CD14-positive monocyte (primary cell): ENCODE data around the gene OTOG. TPM values are rescaled to one million over a fixed set of nuclear protein-coding genes. Genes with fewer than 3 reads are reported as not detected.

ENCODE experiments used
- DNase-seq, 3 donors: peaks; one replicate each; pipeline ENCODE4 v3.0.0-alpha.2; 2011 to 2022
- H2AFZ ChIP-seq: 2 replicates; pipeline ENCODE4 v1.6.0; 2012; ENCODE audit warnings: mild to moderate bottlenecking, low read depth, low read length, inconsistent platforms; ENCODE audit not compliant: insufficient read depth, poor library complexity, severe bottlenecking
- H3K27ac ChIP-seq, 2 donors: 1 replicate in 1 of 2; 2 replicates in 1 of 2; pipeline ENCODE4 v1.5.1; 2012 to 2013; ENCODE audit warnings: low read length in 2 of 2, control low read depth in 1 of 2, inconsistent platforms in 1 of 2, low read depth in 1 of 2, mild to moderate bottlenecking in 1 of 2
- H3K27me3 ChIP-seq, 2 donors: one replicate each; pipeline versions ENCODE4 v1.6.0 to v1.6.1; 2011 to 2013; ENCODE audit warnings: low read length in 2 of 2; ENCODE audit not compliant: control insufficient read depth in 2 of 2, insufficient read depth in 2 of 2
- H3K36me3 ChIP-seq, 2 donors: replicated peaks in 1 of 2; 1 replicate in 1 of 2; 2 replicates in 1 of 2; pipeline versions ENCODE4 v1.5.1 to v1.6.1; 2012 to 2013; ENCODE audit warnings: low read length in 2 of 2, control low read depth in 1 of 2, inconsistent platforms in 1 of 2, mild to moderate bottlenecking in 1 of 2; ENCODE audit not compliant: insufficient read depth in 2 of 2, control insufficient read depth in 1 of 2
- H3K4me1 ChIP-seq, 2 donors: 1 replicate in 1 of 2; 2 replicates in 1 of 2; pipeline versions ENCODE4 v1.5.1 to v1.6.1; 2012 to 2013; ENCODE audit warnings: low read length in 2 of 2, control low read depth in 1 of 2, inconsistent platforms in 1 of 2, mild to moderate bottlenecking in 1 of 2, moderate library complexity in 1 of 2; ENCODE audit not compliant: insufficient read depth in 2 of 2, control insufficient read depth in 1 of 2
- H3K4me2 ChIP-seq: replicated peaks from 2 replicates; pipeline ENCODE3; 2012; ENCODE audit warnings: low read length, moderate library complexity, mild to moderate bottlenecking; ENCODE audit not compliant: poor library complexity, severe bottlenecking; ENCODE audit errors: extremely low read depth
- H3K4me3 ChIP-seq, 3 experiments: fragments of 200-600 bp in 1 of 3; sonication (generic) in 1 of 3; replicated peaks in 1 of 3; 1 replicate in 2 of 3; 2 replicates in 1 of 3; pipeline ENCODE4 v1.5.1; 2011 to 2013; ENCODE audit warnings: low read length in 3 of 3, mild to moderate bottlenecking in 3 of 3, control low read depth in 2 of 3, low read depth in 2 of 3, inconsistent platforms in 1 of 3, moderate library complexity in 1 of 3
- H3K79me2 ChIP-seq: 2 replicates; pipeline ENCODE4 v1.6.0; 2012; ENCODE audit warnings: mild to moderate bottlenecking, control low read depth, inconsistent platforms, low read length, moderate library complexity; ENCODE audit not compliant: insufficient read depth
- H3K9ac ChIP-seq: 2 replicates; pipeline ENCODE4 v1.6.0; 2017; ENCODE audit warnings: low read length, mild to moderate bottlenecking; ENCODE audit not compliant: insufficient read depth, poor library complexity, severe bottlenecking
- H3K9me3 ChIP-seq, 2 donors: replicated peaks in 1 of 2; 1 replicate in 1 of 2; 2 replicates in 1 of 2; pipeline versions ENCODE4 v1.5.1 to v1.6.1; 2012 to 2013; ENCODE audit warnings: low read length in 2 of 2, control low read depth in 1 of 2; ENCODE audit not compliant: control insufficient read depth in 1 of 2, insufficient read depth in 1 of 2
- H4K20me1 ChIP-seq: 2 replicates; pipeline ENCODE4 v1.6.0; 2012; ENCODE audit warnings: mild to moderate bottlenecking, low read length, control low read depth, moderate library complexity; ENCODE audit not compliant: insufficient read depth
- H3K27ac Mint-ChIP-seq, 7 donors: one replicate each; pipeline ENCODE4 v1.8.0; 2020; ENCODE audit warnings: mild to moderate bottlenecking in 7 of 7, mixed read lengths in 7 of 7, moderate library complexity in 6 of 7, inconsistent platforms in 2 of 7
- H3K27me3 Mint-ChIP-seq, 3 donors: one replicate each; pipeline ENCODE4 v1.8.0; 2021 to 2022; ENCODE audit warnings: low read depth in 3 of 3, mild to moderate bottlenecking in 3 of 3, mixed read lengths in 3 of 3, moderate library complexity in 3 of 3, inconsistent platforms in 1 of 3
- H3K36me3 Mint-ChIP-seq, 2 donors: one replicate each; pipeline ENCODE4 v1.8.0; 2020; ENCODE audit warnings: mixed read lengths in 2 of 2, inconsistent platforms in 1 of 2, mild to moderate bottlenecking in 1 of 2
- H3K4me1 Mint-ChIP-seq: one replicate; pipeline ENCODE4 v1.8.0; 2020; ENCODE audit warnings: mild to moderate bottlenecking, mixed read lengths
- H3K4me3 Mint-ChIP-seq, 2 donors: one replicate each; pipeline ENCODE4 v1.8.0; 2020; ENCODE audit warnings: mild to moderate bottlenecking in 2 of 2, mixed read lengths in 2 of 2, moderate library complexity in 1 of 2
- H3K9me3 Mint-ChIP-seq, 7 donors: one replicate each; pipeline ENCODE4 v1.8.0; 2020 to 2022; ENCODE audit warnings: mixed read lengths in 7 of 7, mild to moderate bottlenecking in 6 of 7, moderate library complexity in 6 of 7, inconsistent platforms in 2 of 7
- WGBS: methylation state at CpG from one replicate; pipeline ENCODE4 v1.1.5; 2013; ENCODE audit warnings: missing lambda C conversion rate; ENCODE audit not compliant: insufficient coverage; 5-methylcytosine and 5-hydroxymethylcytosine counted together
- intact Hi-C, 2 donors: fragments of 100-400 bp; cut with micrococcal nuclease; formaldehyde crosslinking; loops; one replicate each; pipeline versions ENCODE4 v1.15.0 to v1.15.1; 2023
- polyA plus RNA-seq, 3 donors: library from polyadenylated mRNA; depleted of rRNA in 1 of 3; unstranded in 2 of 3; stranded (reverse) in 1 of 3; fragments of 300-500 nt in 2 of 3; fragments of >200 nt in 1 of 3; fragmentation: Illumina TruSeq in 2 of 3; gene quantifications; 1 replicate in 2 of 3; 2 replicates in 1 of 3; pipeline ENCODE4 v1.2.3, GENCODE V29; 2012 to 2021
- TF ChIP-seq, protein P1 (sequence below): fragments of 200-600 bp; IDR thresholded peaks from one replicate; pipeline ENCODE4 v1.8.0; 2022; ENCODE audit warnings: antibody characterized with exemption, mild to moderate bottlenecking

OTOG gene
- polyA plus RNA-seq, 3 donors = not detected

DNA sequence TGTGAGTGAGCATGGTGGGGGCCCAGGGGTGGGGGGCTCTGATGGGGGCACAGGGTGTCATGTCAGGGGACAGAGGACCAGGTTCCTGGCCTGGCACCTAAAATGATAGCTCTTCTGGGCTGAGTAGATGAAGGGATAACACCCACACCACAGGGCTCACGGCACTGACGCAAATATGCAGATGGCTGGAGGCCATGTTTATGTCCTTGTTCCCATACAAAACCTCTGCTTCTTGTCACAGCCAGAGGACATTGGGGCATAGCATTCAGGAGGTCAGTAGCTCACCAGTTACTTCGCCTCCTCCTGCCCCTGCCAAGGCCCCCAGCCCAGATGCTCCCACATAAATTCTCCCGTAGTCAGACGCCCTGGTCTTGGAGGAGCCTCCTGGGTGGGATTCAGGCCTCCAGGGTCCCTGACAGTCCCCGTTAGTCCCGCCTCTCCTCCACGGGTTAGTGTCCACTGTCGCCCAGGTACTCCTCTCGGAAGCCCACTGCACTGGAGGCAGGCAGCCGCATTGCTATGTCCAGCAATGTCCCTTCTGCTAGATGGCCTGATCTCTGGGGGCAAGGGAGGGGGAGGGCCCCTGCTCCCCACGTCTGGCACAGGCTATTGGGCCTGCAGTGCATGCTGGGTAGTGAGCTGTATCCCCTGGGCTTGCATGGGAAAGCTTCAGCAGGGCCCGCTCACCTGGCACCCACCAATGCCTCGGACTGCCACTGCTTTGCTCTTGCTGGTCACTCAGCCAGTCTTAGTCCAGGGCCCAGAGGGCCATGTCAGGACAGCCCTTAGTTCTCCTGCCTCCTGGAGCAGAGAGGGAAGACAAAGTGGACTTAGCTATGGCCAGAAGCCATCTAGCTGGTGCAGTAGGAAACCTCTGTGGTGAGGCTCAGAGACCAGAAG, 96.7 kb downstream of the OTOG start:
- H4K20me1 ChIP-seq = no peaks in the 10 kb centered on the region
- no peaks in the 10 kb centered on the region for H3K9me3 ChIP-seq
- H3K4me1 ChIP-seq = no peaks in the 10 kb centered on the region
- peaks cover 1 to 7% (median 5%) of the 10 kb centered on the region in 3 donors for H3K27me3 Mint-ChIP-seq
- H3K79me2 ChIP-seq = no peaks in the 10 kb centered on the region
- H3K9ac ChIP-seq = no peak overlapping the region
- no peak overlapping the region for H3K4me3 ChIP-seq
- no peaks in the 10 kb centered on the region for H3K4me1 Mint-ChIP-seq
- no peak overlapping the region for H2AFZ ChIP-seq
- intact Hi-C loops = no loop called here
- TF ChIP-seq, protein P1, sequence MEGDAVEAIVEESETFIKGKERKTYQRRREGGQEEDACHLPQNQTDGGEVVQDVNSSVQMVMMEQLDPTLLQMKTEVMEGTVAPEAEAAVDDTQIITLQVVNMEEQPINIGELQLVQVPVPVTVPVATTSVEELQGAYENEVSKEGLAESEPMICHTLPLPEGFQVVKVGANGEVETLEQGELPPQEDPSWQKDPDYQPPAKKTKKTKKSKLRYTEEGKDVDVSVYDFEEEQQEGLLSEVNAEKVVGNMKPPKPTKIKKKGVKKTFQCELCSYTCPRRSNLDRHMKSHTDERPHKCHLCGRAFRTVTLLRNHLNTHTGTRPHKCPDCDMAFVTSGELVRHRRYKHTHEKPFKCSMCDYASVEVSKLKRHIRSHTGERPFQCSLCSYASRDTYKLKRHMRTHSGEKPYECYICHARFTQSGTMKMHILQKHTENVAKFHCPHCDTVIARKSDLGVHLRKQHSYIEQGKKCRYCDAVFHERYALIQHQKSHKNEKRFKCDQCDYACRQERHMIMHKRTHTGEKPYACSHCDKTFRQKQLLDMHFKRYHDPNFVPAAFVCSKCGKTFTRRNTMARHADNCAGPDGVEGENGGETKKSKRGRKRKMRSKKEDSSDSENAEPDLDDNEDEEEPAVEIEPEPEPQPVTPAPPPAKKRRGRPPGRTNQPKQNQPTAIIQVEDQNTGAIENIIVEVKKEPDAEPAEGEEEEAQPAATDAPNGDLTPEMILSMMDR = no peak
- WGBS = 85% methylated on average over 12 of the region's 14 CpGs
- H3K9me3 Mint-ChIP-seq = peaks cover 0 to 14% (median 5%) of the 10 kb centered on the region in 7 donors
- no peak overlapping the region for H3K27ac Mint-ChIP-seq
- no peak overlapping the region for H3K4me3 Mint-ChIP-seq
- H3K27me3 ChIP-seq = no peaks in the 10 kb centered on the region
- DNase-seq = no peak
- no peaks in the 10 kb centered on the region for H3K36me3 Mint-ChIP-seq
- no peak overlapping the region for H3K27ac ChIP-seq
- no peaks in the 10 kb centered on the region for H3K36me3 ChIP-seq
- H3K4me2 ChIP-seq = no peak overlapping the region

DNA sequence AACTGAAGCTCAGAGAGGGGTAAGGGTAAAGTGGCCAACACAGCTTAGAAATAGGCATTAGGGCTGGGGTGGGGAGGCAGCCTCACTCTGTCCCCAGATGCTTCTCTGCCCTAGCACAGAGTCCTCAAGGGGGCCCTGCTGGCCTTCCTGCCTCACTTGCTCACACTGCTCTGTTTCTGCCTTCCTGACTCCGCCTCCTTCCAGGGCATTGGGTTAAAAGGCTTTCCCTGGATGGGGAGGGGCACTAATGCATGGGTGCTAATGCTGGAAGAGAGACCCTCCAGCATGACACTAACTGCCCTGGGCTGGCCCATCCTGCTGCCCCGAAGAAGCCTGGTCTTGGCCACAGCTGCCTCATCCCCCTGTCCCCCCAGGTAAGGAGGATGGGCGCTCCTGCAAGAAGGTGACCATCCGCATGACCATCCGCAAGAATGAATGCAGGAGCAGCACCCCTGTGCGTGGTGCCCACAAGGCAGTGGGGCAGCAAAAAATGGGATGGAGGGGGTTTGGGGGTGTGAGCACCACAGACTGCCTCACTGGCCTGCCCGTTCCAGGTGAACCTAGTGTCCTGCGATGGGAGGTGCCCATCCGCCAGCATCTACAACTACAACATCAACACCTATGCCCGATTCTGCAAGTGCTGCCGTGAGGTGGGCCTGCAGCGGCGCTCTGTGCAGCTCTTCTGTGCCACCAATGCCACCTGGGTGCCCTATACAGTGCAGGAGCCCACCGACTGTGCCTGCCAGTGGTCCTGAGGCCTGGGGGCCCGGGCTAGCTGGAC, 98.3 kb downstream of the OTOG start:
- TF ChIP-seq, protein P1 = no peak
- Histone ChIP-seq H3K79me2 (no peaks in the 10 kb centered on the region), H3K27me3 (peaks cover 2 to 9% of the 10 kb centered on the region in 2 donors), H3K4me1 (no peaks in the 10 kb centered on the region), H3K4me3 (no peak overlapping the region), H2AFZ (no peak overlapping the region), H3K27ac (no peak overlapping the region), H4K20me1 (no peaks in the 10 kb centered on the region), H3K36me3 (no peaks in the 10 kb centered on the region), H3K9ac (no peak overlapping the region), H3K4me2 (no peak overlapping the region), H3K9me3 (no peaks in the 10 kb centered on the region)
- Mint-ChIP-seq H3K27me3 (peaks cover 6 to 14% (median 7%) of the 10 kb centered on the region in 3 donors), H3K36me3 (no peaks in the 10 kb centered on the region), H3K4me3 (no peak overlapping the region), H3K4me1 (no peaks in the 10 kb centered on the region), H3K9me3 (peaks cover 0 to 14% (median 5%) of the 10 kb centered on the region in 7 donors), H3K27ac (no peak overlapping the region)
- intact Hi-C loops = no loop called here
- DNase-seq = no peak
- WGBS = 93% methylated on average over 9 of the region's 15 CpGs
